HG03066 (cell line): ENCODE data around the gene ARV1.
A peak's percentile ranks its signal among the peaks of the same experiment; 100 is the strongest.
"Not testable (repeated sequence)": the region's sequence is repeated elsewhere in the genome, so short reads cannot be mapped to it uniquely, and the experiment has no call there.

Source experiments
- ATAC-seq: cut with Tn5 transposase; IDR thresholded peaks from one replicate; pipeline ENCODE4 v1.9.1; 2021; ENCODE audit warnings: low read depth; ENCODE audit not compliant: unreplicated experiment

Gene ARV1

DNA sequence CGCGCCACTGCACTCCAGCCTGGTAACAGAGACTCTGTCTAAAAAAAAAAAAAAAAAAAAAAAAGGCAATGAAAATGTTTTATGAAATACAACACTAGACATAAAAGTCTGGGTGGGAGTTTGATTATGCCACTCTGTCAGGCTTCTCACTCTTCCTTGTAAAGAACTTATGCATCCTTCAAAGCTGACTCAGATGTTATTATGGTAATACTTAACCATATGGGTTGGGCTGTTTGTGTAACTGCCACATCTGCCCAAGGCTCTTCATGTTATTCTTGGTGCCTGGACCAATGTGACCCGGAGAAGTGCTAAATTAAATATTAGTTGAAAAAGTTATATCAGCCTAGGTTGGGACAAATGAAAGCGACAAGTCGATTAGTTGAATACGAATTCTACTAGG is 37.3 kb downstream of the ARV1 start:
- ATAC-seq = no peak

DNA sequence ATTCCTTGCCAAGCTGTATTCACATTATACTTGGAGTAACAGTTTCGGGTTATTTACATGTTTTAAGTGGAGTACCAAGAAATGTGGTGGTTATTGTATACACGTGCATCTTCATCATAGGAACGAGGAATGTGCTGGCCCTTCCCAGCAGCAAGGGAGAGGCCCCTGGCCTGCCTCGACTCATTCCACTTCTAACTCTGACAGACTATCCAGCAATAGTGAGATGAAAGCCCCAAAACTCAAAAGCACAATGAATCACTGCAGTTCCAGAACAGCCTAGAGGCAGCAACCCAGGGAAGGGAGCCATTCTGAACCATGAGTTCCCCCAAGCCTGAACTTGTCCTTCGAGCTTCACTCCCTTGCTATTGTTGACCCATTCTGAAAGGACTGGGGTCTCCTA is 38.1 kb downstream of the ARV1 start:
- no peak for ATAC-seq

DNA sequence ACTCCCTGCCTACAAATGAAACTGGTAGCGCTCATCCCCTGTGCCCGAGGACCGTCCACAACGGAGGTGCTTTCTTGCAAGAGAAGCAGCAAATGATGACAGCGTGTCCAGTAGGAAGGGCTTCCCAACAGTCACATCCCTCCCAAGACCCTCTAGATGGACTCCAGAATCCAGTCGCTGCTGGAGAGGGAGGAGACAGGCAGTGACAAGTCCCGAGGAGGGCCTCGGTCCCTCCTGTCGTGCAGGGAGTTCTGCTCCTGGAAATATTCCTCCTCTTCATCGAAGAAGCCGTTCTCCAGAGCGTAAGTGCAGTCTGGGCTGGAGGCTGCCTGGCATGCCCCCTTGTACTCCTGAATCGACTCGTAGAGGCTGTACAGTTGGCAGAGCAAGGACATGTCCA is 40.8 kb downstream of the ARV1 start:
- ATAC-seq = no peak

DNA sequence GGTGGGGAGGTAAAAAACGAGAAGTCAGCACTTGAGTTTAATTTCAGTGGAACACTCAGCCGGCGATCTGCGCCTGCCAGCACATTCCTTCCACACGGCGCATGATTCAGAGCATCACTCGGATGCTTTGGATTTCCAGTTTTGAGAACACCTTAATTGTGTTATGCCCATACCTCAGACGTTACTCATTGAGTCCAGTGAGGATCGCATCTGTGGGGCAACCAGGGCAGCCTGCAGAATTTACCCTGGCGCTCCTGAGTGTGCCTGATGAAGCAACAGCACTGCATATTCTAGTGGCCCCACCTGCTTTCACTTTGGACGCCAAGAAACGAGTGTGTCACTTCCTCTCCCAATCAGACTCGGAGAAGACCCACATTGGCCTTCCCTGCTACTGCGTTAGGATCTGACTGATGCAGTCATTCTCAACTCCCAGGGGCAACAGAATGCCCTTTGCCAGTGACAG is 41.3 kb downstream of the ARV1 start:
- ATAC-seq = no peak

DNA sequence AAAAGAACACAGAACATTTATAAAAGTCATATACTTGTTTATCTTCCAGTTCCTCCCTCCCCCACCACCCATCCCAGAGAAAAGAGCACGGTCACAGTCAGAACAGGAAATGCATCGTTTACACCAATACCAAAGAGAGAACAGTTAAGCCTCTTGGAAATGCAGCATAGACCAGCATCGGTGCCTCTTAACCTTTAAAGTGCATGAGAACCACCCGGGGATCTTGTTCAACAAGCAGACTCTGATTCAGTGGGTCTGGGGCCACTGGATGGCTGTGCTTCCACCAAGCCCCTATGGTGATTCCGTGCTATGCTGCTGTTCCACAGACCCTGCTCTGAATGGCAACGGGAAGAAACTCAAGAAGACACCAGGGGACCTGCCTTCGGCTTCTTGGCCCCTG is 41.9 kb downstream of the ARV1 start:
- ATAC-seq = no peak

DNA sequence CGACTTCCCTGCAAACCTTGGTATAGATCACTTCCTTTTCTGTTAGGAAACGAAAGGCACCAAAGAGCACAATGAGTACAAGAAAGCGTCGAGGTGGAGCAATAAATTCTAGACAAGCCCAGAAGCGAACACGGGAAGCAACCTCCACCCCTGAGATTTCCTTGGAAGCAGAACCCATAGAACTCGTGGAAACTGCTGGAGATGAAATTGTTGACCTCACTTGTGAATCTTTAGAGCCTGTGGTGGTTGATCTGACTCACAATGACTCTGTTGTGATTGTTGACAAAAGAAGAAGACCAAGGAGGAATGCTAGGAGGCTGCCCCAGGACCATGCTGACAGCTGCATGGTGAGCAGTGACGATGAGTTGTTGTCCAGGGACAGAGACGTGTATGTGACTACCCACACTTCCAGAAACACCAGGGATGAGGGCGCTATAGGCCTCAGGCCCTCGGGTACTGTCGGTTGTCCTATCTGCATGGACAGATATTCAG is 42.7 kb downstream of the ARV1 start:
- ATAC-seq = no peak

DNA sequence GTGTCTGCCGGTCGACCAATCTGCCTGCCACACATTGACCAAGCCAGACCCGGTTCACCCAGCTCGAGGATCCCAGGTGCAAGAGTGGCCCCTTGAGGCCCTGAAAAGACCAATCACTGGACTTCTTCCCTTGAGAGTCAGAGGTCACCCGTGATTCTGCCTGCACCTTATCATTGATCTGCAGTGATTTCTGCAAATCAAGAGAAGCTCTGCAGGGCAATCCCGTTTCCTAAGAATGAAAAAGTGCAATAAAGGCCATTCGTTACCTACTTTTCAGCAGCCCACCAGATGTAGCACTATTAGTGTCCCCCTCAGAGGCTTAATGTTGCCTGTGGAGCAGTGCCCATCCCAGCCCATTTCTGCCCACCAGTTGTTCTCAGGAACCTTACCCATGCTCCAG is 43.6 kb downstream of the ARV1 start:
- not testable (repeated sequence) for ATAC-seq

DNA sequence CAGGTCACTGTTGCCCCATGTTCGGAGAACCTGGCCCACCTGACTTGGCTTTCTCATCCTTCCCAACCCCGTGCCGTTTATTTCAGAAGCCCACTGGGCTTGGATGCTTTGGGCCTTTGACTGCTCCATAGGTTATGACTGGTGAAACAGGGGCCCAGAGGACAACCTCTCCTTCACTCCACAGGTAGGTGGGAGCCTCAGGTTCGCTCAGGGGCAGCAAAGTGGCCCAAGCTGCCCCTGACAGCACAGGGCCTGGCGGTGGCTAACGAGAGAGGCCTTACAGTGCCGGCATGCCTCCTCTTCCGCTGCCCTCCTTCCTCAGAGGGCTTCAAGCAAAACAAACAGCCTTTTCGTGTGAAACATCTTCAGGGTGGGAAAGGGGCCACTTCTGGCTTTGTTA is 44.3 kb downstream of the ARV1 start:
- no peak for ATAC-seq

DNA sequence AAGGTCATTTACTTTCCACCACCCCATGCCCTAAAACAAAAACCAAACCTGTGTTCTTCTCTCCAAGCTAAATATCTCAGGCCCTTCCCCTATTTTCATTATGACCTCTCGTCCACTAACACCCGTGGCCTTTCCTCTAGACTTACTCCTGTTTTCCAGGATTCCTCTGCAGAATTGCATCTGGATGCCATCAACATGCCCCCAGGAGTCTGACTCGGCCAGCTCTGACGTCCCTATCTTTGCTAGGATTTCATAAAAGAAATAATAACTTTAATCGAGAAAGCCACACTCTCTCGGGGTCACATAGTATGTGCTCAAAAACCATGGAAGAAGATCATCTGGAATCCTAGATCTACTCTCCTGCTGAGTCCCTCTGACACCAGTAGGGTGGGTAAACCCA is 47.7 kb downstream of the ARV1 start:
- ATAC-seq = no peak

DNA sequence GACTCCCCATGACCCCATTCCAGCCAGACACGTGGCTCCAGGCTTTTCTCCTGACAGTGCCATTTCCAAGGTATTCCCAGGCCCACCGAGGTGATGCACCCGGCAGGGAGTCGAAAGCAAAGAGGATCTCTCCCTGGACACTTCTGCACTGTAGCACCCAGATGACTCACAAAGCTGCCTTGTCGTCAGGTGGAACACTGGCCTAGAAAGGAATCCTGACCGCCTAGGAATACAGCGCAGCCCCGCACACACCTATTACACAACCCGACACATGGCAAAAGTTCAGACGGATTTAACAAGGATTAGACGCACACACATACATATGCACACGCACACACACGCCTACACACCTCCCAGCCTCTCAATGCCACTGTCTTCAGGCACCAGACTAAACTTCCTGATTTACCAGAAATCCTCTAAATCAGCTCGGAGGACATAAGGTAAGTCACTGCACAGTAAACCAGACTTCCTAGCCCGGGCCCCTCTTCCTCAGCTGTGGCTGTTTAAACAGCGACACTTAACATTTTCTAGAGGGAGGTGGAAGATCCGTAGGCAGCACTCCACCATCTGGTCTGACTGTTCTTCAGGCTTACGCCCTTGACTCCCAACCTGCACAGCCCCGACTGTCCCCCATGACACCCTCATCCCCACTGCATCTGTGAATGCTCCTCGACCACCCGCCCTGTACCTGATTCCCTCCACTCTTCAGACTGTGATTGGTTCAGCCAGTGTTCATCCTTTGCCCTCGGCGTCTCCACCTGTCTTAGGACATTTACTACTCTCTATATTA is 48.4 kb downstream of the ARV1 start:
- no peak for ATAC-seq

DNA sequence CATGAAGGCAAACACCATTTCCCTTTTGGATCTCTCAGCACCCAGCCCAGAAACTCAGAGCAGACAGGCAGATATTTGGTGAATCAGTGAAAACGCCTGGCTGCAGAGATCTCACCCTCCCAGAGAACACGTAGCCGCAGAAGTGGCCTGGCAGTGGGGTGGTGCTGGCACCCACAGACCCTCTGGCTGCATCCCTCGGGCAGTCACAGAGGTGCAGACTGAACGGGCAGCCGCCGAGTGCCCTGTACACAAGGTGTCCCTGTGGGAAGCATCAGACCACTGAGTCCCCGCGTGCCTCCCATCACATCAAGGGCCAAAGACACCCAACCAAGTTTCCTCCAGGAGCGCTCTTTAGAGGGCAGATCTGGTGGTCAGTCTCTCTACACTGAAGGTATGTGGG is 49.1 kb downstream of the ARV1 start:
- no peak for ATAC-seq

DNA sequence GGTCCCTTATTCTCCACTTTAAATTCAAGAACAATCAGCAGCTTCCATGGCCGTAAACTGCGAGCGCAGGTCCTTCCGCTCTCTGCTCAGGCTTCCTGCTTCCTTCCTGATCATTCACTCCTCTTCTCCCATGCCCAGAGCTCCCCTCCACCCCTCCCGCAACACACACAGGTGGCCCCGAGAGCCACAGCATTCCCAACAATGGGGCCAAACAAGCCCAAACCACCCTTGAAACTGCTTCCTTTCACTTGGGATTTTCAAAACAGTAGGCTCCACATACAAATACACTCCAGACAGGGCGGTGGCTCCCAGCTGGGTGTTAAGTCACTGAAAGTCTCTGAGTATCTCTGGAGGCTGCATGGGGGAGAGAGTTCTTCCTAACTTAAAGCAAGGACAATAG is 49.8 kb downstream of the ARV1 start:
- ATAC-seq = no peak

DNA sequence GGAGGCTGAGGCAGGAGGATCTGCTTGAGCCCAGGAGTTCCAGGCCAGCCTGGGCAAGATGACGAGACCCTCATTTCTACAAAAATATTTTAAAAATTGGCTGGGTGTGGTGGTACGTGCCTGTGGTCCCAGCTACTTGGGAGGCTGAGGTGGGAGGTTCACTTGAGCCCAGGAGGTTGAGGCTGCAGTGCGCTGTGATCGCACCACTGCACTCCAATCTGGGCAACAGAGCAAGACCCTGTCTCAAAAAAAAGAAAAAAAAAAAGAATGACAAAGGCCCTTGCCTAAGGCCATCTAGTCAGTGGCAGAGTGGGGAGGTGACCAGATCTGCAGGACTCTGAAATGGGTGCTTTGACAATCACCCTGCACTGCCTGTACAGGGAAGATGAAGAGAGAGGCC is 50.4 kb downstream of the ARV1 start:
- ATAC-seq = not testable (repeated sequence)

DNA sequence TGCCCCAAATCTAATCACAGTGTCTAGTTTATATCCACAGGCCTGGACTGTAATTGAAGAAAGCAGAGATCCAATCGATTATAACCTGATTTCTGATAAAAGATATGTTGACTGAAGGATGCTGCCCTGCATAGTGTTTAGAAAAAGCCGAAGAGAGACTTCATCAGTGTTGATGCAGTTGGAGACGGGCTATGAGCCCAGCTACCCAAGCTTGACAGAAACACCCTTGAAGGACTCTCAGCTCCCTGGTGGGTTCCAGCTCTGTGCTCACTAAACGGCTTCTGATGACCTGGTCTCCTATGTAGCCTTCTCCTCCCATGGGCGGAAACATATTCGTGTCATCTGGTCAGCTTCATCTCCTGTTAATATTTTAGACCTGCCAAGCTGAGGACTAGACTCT is 50.9 kb downstream of the ARV1 start:
- ATAC-seq = no peak

DNA sequence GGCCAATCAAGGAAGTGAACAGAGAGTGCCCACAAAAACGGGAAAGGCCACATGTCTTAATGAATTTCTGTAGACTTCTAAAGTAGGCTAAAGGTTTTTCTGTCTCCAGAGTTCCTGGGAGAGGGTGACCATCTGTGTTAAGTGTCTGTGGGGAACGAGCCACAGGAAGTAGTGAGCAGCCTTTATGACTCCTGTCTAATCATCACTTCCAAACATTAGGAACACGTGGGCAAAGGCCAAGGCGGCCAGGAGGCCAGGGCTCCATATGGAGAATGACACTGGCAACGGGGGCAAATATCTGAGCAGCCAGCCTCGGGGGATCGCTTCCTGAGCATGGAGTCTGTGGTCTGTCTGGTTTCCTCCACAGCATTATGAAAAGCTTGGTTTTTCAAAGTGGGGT is 54.1 kb downstream of the ARV1 start:
- ATAC-seq = no peak

DNA sequence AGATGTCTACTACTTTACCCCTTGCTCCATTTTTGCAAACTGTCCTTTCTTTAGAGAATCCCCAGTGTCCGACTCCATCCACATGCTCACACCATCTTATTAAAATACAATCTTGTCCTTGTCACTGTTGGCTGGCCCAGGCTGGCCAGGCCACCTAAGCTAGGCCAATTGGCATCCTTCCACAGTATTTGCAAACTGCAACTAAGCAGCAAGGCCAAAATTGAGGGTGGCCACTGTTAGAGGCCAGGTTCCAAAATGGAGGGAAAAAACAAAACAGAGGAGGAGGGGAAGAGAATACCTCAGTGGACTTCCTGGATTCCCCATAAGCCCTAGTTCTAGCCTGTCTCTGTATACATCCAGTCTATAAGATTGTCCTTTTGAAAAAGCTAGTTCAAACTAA is 56.9 kb downstream of the ARV1 start:
- no peak for ATAC-seq

DNA sequence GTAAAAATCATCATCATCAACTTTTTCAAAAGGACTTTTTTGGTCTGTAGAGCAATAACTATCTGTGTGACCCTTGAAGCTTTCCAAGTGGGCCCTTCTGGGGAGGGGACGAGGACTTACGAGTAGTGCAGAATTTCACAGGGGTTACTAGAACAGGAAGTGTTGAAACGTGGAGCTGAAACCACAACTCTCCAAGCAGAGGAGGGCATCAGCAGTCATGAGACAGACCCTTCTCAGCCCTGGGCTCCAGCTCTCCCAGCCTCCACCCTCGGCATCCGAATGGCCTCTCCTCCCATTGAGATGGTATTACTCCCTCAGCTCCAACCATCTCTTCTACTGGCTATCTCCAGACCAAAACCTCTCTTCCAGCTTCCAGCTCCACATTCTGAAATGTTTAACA is 57.5 kb downstream of the ARV1 start:
- ATAC-seq = no peak

DNA sequence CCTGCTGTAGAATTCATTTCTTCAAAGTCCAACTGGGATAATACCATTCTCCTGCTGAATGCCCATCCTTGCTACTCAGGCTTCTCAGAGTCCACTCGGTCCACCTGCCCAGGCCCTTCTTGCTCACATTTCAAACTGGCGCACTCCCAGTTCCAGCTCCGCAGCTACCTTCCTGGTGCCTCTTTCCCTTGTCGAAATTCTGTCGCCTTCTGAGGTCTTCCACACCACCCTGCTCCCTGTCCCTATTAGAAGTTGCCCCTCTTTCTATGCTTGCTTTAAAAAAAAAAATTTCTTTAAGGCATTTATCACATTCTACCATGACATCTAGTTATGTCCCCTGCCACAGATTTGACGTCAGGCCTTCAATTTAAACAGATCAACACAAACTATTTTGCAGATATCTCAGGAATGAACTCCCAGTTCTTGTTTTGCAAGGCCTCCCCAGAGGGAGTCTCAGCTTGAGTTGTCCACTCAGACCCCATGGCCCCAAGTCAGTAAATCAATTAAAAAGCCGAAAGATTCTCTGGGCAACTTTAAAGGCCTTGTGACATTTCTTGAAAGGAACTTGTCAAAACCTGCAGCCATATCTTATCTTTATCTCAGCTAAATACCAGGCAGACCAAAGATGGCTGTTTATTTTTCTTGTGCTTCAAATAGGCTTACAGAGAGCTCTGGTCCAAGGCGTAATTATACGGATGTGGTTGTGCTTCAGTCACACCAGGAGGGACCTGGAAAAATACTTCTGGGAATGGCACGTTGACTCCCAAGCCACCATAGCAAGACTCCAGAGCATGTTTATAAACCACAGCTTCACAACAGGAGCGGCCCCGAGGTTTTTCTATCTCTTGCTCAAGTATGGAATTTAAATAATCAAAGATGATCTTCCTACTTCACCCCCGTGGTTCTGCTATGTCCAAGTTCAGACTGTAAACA is 59.0 kb downstream of the ARV1 start:
- ATAC-seq = no peak

DNA sequence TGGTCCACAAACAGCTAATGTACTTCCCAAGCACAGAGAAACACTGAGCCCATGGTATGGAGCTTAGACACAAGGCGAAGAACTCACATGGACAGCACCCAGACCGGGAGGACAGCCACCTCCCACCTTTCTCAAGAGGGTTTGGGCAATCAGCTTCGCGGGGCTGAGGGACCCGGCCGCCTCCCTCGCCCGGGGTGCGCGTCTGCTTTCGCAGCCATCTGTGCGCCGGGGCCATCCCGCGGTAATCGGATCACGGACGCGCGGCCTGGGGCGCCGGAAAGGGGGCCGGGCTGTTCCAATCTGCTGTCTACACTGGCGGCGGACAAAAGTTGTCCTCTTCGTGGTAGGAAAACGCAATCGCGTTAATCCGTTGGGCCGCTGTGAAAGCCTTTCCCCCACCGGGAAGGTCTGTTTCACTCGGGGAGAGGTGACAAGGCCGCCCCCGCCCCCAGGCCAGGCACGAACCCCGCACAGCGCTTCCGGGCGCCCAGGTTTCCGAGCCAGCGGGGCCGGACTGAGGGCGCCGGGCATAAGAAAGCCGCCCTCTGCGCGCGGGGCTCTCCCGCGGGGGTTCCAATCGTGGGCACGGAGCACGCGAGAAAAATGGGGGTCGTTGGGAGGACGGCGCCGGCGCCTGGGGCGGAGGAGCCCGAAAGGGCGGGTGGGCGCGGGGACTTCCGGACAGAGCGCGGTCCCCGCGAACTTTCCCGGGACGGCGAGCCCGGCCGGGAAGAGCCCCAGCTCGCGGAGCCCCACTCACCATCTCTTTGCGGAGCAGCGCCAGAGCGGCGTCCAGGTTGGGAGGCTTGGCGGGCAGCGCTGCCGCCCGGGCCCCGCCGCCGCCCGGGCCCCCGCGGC is 60.5 kb downstream of the ARV1 start:
- peak; percentile 45 for ATAC-seq

DNA sequence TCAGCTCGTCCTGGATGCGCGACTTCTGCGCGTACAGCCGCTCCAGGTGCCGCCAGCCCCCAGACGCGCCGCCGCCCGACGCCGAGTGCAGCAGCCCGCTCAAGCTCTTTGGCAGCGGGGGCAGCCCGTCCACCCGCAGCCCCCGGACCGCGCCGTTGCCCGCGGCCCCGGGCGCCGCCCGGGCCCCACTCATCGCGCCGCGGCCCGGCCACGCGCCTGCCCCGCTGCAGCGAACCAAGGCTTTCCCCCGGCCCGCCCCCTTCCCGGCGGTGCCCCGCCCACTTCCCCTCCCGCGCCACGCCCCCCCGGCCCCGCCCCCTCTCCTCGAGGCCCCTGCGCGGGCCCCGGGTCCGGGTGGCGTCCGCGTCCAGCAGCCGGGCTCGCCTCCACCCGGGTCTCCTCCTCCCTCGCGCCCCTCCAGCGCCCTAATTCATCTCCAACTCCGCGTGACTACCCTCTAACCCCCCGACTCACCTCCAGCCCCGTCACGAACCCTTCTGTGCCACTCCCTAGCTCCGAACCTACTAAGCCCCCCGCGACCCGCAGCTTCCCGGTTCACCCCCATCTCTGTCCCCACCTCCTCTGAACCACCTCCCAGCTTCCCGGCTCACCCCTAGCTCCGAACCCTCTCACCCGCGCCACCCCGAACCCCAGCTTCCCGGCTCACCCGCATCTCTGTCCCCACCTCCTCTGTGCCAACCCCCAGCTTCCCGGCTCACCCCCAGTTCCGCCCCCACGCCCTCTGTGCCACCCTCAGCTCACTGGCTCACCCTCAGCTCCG is 61.3 kb downstream of the ARV1 start, which contains the start of gene FAM89A:
Gene FAM89A (minus strand): TSS at position 236 of the 781 bp plus-strand sequence. CDS start 43 bp downstream, at position 193.
- ATAC-seq = peak; percentile 64
